ENCODE measurements around the gene TFAP2E.

GRCh38 chr1:35560256-35561225 is 12.6 kb upstream of the TFAP2E start:
- TF ChIP-seq CTCF (IDR thresholded peaks at IDR 0.05) (no peak), POLR2A (IDR thresholded peaks at IDR 0.05) (no peak)

Data from ovary (tissue), 3 donors.